ENCODE measurements around the gene TMEM270. TPM values are rescaled to one million over a fixed set of nuclear protein-coding genes. Genes with fewer than 3 reads are reported as not detected.

Gene TMEM270
- total and polyA plus RNA-seq, 2 of the 8 experiments (the other 6 are each of a cell fraction or from before 2014, with no cell fraction given): 0.26 TPM; not detected in 1

GRCh38 chr7:73811760-73812168, 49.2 kb upstream of the TMEM270 start:
- Histone ChIP-seq H4K8ac (ENCODE audit: extremely low read depth, insufficient read depth, low read length) (no peak overlapping the region), H3K27ac (ENCODE audit: low read depth, low read length) (no peak overlapping the region), H3K4me3 (ENCODE audit: extremely low read depth in 1 of 4, insufficient read depth in 2 of 4, low read depth in 3 of 4, low read length in 4 of 4) (no peak overlapping the region), H3K23me2 (ENCODE audit: low read depth, low read length) (0 out of 2 replicates have a peak, but pooled peaks cover 3% of the 10 kb centered on the region), H2BK120ac (replicated peaks; ENCODE audit: low read depth, low read length) (no peak overlapping the region), H4K5ac (ENCODE audit: insufficient read length, low read depth, low read length) (no peak overlapping the region), H3K27me3 (replicated peaks in 1 of 4; ENCODE audit: control insufficient read depth in 3 of 4, extremely low read depth in 1 of 4, insufficient read depth in 3 of 4, low read length in 3 of 4) (no peaks in the 10 kb centered on the region), H2BK12ac (ENCODE audit: low read depth, low read length) (no peak overlapping the region), H3K14ac (ENCODE audit: insufficient read length) (no peak overlapping the region), H3K23ac (ENCODE audit: insufficient read length) (no peak overlapping the region), H4K91ac (replicated peaks; ENCODE audit: insufficient read length, low read length) (no peak overlapping the region), H3K9ac (replicated peaks in 1 of 4; ENCODE audit: extremely low read depth in 1 of 4, low read depth in 3 of 4, low read length in 3 of 4) (no peak overlapping the region), H3K4ac (replicated peaks; ENCODE audit: insufficient read length, low read depth, low read length) (no peak overlapping the region), H2BK5ac (ENCODE audit: low read depth, low read length) (no peak overlapping the region), H3K36me3 (ENCODE audit: control insufficient read depth in 2 of 4, insufficient read depth in 4 of 4, low read length in 3 of 4) (no peaks in the 10 kb centered on the region), H3K18ac (ENCODE audit: extremely low read depth, low read length) (no peak overlapping the region), H3K9me3 (ENCODE audit: insufficient read depth in 2 of 2, low read depth in 1 of 2, low read length in 1 of 2) (no peaks in the 10 kb centered on the region), H2BK15ac (ENCODE audit: low read length) (no peak overlapping the region), H2BK20ac (ENCODE audit: low read length) (no peak overlapping the region), H3K4me2 (ENCODE audit: insufficient read depth in 1 of 2, low read depth in 2 of 2, low read length in 2 of 2) (no peak overlapping the region), H4K20me1 (replicated peaks in 1 of 2; ENCODE audit: control insufficient read depth in 1 of 2, insufficient read depth in 2 of 2, low read length in 2 of 2) (no peaks in the 10 kb centered on the region), H3K79me1 (ENCODE audit: low read depth, low read length) (no peaks in the 10 kb centered on the region), H2AK5ac (ENCODE audit: low read depth, low read length) (no peak overlapping the region), H3K79me2 (ENCODE audit: control insufficient read depth in 1 of 2, insufficient read depth in 2 of 2, low read length in 2 of 2) (no peaks in the 10 kb centered on the region), H3K4me1 (replicated peaks in 1 of 4; ENCODE audit: control insufficient read depth in 3 of 4, insufficient read depth in 4 of 4, low read length in 3 of 4) (peaks cover 0 to 9% (median 5%) of the 10 kb centered on the region in 4 experiments; a peak in 6 of 7 replicates), H2AFZ (ENCODE audit: low read length) (no peak overlapping the region), H3K56ac (replicated peaks; ENCODE audit: insufficient read length, low read depth, low read length) (no peak overlapping the region)
- CTCF ChIA-PET (ENCODE audit: partially characterized antibody): interaction anchor here (0.6 to 4.9 kb wide), 28 partner anchors 8 to 140 kb away, joined by 3 to 72 read pairs (median 5); partner anchors contain the start of genes CLDN3, CLDN4 and METTL27
- FAIRE-seq: peak; percentile 70
- 13% methylated on average over 11 of the region's 11 CpGs; no CpG with 5 or more reads in 1 of the 2 experiments for WGBS, 2 experiments (ENCODE audit: extremely low coverage in 1 of 2, insufficient coverage in 1 of 2, insufficient read length in 1 of 2, insufficient replicate concordance in 2 of 2, low coverage in 1 of 2, low lambda C conversion rate in 2 of 2, missing lambda C conversion rate in 1 of 2)
- POLR2A ChIA-PET (ENCODE audit: partially characterized antibody): interaction anchor here (1.1 to 10.0 kb wide), 4 partner anchors 14 to 28 kb away, joined by 4 to 72 read pairs (median 6); partner anchors contain the start of gene CLDN4
- peak; percentile 56 to 92 for DNase-seq (ENCODE audit: low read depth in 1 of 2, low spot score in 2 of 2)
- TF ChIP-seq SP1 (IDR thresholded peaks at IDR 0.05; ENCODE audit: low read depth, low read length): no peak
- no peak for TF ChIP-seq SAP30 (IDR thresholded peaks at IDR 0.05; ENCODE audit: insufficient read depth, insufficient replicate concordance, low read length)
- no peak for TF ChIP-seq SRF (IDR thresholded peaks at IDR 0.05; ENCODE audit: low read depth, low read length)
- peak; percentile 89 to 92 for TF ChIP-seq RAD21 (IDR thresholded peaks at IDR 0.05 in 1 of 2, conservative IDR thresholded peaks at IDR 0.05 in 1 of 2; ENCODE audit: low read depth in 2 of 2, low read length in 2 of 2)
- TF ChIP-seq NANOG (IDR thresholded peaks at IDR 0.05; ENCODE audit: insufficient read depth, low read depth, low read length, poor library complexity, severe bottlenecking): no peak
- no peak for TF ChIP-seq EP300 (IDR thresholded peaks at IDR 0.05; ENCODE audit: borderline replicate concordance in 1 of 2, low read depth in 2 of 2, low read length in 2 of 2)
- no peak for TF ChIP-seq KDM4A (IDR thresholded peaks at IDR 0.05; ENCODE audit: low read depth, low read length, severe bottlenecking)
- no peak for TF ChIP-seq CHD2 (IDR thresholded peaks at IDR 0.05; ENCODE audit: low read length)
- TF ChIP-seq SIRT6 (IDR thresholded peaks at IDR 0.05; ENCODE audit: low read length): no peak
- TF ChIP-seq JUND (IDR thresholded peaks at IDR 0.05; ENCODE audit: low read length): no peak
- TF ChIP-seq, protein P1, sequence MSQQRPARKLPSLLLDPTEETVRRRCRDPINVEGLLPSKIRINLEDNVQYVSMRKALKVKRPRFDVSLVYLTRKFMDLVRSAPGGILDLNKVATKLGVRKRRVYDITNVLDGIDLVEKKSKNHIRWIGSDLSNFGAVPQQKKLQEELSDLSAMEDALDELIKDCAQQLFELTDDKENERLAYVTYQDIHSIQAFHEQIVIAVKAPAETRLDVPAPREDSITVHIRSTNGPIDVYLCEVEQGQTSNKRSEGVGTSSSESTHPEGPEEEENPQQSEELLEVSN (IDR thresholded peaks at IDR 0.05): no peak
- no peak for TF ChIP-seq POLR2A (IDR thresholded peaks at IDR 0.05; ENCODE audit: control extremely low read depth in 1 of 2, low read depth in 2 of 2, low read length in 2 of 2)
- TF ChIP-seq PHF8 (conservative IDR thresholded peaks at IDR 0.05; ENCODE audit: low read depth, low read length): no peak
